ENCODE results near the gene SRPX2.
"Not testable (repeated sequence)": the region's sequence is repeated elsewhere in the genome, so short reads cannot be mapped to it uniquely, and the experiment has no call there.

SRPX2 gene

DNA sequence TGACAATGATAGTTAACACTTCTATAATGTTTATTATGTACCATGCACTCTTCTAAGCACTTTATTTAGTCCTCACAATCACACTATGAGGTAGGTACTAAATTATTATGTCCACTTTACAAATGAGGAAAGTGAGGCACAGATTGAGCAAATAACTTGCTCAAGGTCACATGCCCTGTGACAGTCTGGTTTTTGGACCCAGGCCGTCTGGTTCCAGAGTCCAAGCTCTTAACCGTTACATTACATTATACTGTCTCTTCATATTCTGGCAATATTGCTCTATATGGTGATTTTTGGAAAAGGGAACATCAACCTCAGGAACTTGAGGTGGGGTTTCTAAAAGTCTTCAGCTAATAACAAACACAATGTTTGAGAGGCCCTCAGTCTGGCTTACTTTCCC lies 75.1 kb downstream of the SRPX2 start:
- H3K4me1 ChIP-seq (ENCODE audit: control insufficient read depth, insufficient read depth, low read length) = peaks cover 3% of the 10 kb centered on the region
- no peak overlapping the region for H3K9ac ChIP-seq (ENCODE audit: low read length)
- H3K27me3 ChIP-seq (ENCODE audit: control insufficient read depth, insufficient read depth, low read length) = no peaks in the 10 kb centered on the region
- H3K9me3 ChIP-seq (ENCODE audit: control insufficient read depth, low read length) = no peaks in the 10 kb centered on the region
- H3K36me3 ChIP-seq (ENCODE audit: control insufficient read depth, insufficient read depth, low read length) = no peaks in the 10 kb centered on the region
- no peak overlapping the region for H3K4me3 ChIP-seq (ENCODE audit: low read length)

DNA sequence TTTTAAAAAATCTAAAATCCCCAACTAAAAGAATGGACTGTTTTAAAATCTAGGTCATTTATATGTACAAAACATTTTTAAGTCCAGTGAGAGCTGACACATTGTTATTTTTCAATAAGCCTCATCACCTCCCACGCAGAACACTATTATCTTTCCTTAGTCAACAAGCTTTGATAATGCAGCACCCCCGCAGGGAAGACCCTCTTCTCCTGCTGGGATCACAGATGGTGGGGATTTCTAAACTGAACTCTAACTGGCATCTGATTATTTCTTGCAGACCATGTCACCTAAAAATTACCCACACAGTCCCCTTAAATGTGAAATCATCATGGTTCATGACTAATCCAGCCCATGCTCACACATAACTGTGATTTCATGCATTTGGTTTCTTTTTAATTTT lies 76.3 kb downstream of the SRPX2 start:
- no peak overlapping the region for H3K4me3 ChIP-seq (ENCODE audit: low read length)
- H3K36me3 ChIP-seq (ENCODE audit: control insufficient read depth, insufficient read depth, low read length) = no peaks in the 10 kb centered on the region
- no peak overlapping the region for H3K9ac ChIP-seq (ENCODE audit: low read length)
- peaks cover 3% of the 10 kb centered on the region for H3K4me1 ChIP-seq (ENCODE audit: control insufficient read depth, insufficient read depth, low read length)
- H3K27me3 ChIP-seq (ENCODE audit: control insufficient read depth, insufficient read depth, low read length) = no peaks in the 10 kb centered on the region
- no peaks in the 10 kb centered on the region for H3K9me3 ChIP-seq (ENCODE audit: control insufficient read depth, low read length)

DNA sequence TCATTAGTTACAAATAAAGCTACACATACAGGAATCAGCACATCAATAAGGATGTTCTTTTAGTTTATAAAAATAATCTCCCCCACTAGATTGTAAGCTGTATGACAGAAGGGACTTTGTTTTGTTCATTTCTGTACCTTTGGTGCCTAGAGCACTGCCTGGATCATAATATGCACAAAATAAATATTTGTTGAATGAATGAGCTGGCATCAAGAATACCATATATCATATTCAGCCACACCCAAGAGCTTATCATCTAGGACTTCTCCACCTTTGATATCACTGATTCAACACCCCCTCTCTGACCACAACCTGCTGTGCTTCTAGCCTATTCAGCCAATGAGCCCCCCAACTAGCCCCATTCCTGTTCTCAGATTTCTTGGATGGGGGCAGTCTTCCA lies 77.3 kb downstream of the SRPX2 start:
- Histone ChIP-seq H3K27me3 (ENCODE audit: control insufficient read depth, insufficient read depth, low read length) (no peaks in the 10 kb centered on the region), H3K9me3 (ENCODE audit: control insufficient read depth, low read length) (no peaks in the 10 kb centered on the region), H3K4me3 (ENCODE audit: low read length) (no peak overlapping the region), H3K9ac (ENCODE audit: low read length) (no peak overlapping the region), H3K36me3 (ENCODE audit: control insufficient read depth, insufficient read depth, low read length) (no peaks in the 10 kb centered on the region), H3K4me1 (ENCODE audit: control insufficient read depth, insufficient read depth, low read length) (peaks cover 3% of the 10 kb centered on the region)

GRCh38 chrX:100724006-100724405 lies 80.0 kb downstream of the SRPX2 start:
- H3K27me3 ChIP-seq (ENCODE audit: control insufficient read depth, insufficient read depth, low read length); H3K36me3 ChIP-seq (ENCODE audit: control insufficient read depth, insufficient read depth, low read length); H3K9me3 ChIP-seq (ENCODE audit: control insufficient read depth, low read length); H3K9ac ChIP-seq (ENCODE audit: low read length); H3K4me3 ChIP-seq (ENCODE audit: low read length); H3K4me1 ChIP-seq (ENCODE audit: control insufficient read depth, insufficient read depth, low read length): not testable (repeated sequence)
